ENCODE measurements around the gene PODXL2.

Gene PODXL2

DNA sequence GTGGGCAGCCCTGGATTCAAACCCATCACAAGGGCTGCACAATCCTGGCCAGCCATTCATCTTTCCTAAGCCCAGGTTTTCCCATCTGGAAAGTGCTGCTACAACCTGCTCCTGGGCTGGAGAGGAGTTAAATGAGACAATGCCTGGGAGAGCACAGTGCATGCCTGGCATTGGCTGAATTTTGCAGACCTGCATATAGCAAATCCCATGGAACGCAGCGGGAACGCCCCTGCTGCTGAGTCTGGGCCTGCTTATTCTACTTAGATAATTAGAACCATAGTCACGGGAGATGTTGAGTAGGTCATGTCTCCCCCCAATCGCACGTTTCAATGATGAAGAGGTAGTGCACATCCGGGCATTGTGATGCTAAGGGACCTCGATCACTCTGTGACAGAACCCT, 90.4 kb downstream of the PODXL2 start:
- no peak for DNase-seq (ENCODE audit: low read depth in 2 of 2, low spot score in 1 of 2)

GRCh38 chr3:127720161-127720823, 91.3 kb downstream of the PODXL2 start:
- no peak for DNase-seq (ENCODE audit: low read depth in 2 of 2, low spot score in 1 of 2)

- no peak for DNase-seq (ENCODE audit: low read depth in 2 of 2, low spot score in 1 of 2)
These were observed 92.3 kb downstream of the PODXL2 start for GRCh38 chr3:127720985-127721935.

- no peak for DNase-seq (ENCODE audit: low read depth in 2 of 2, low spot score in 1 of 2)
These were observed 93.3 kb downstream of the PODXL2 start for GRCh38 chr3:127722091-127722784.
